Effector memory CD4-positive, alpha-beta T cell (primary cell): ENCODE data around the gene SH3BGR.

Source experiments
- DNase-seq, 3 donors: peaks; one replicate each; pipeline ENCODE4 v3.0.0-alpha.2; 2020
- H3K27ac ChIP-seq: 2 replicates; pipeline ENCODE4 v1.7.0; 2013; ENCODE audit warnings: mild to moderate bottlenecking, low read length, moderate library complexity; ENCODE audit not compliant: insufficient read depth, poor library complexity, severe bottlenecking
- H3K27me3 ChIP-seq: replicated peaks from 2 replicates; pipeline ENCODE4 v1.7.0; 2013; ENCODE audit warnings: mild to moderate bottlenecking, low read length; ENCODE audit not compliant: insufficient read depth, control insufficient read depth, poor library complexity, severe bottlenecking
- H3K36me3 ChIP-seq: 2 replicates; pipeline ENCODE4 v1.7.0; 2013; ENCODE audit warnings: mild to moderate bottlenecking, low read length, moderate library complexity; ENCODE audit not compliant: control insufficient read depth, insufficient read depth
- H3K4me1 ChIP-seq: 2 replicates; pipeline ENCODE4 v1.7.0; 2013; ENCODE audit warnings: low read length, mild to moderate bottlenecking; ENCODE audit not compliant: control insufficient read depth, insufficient read depth, poor library complexity, severe bottlenecking
- H3K4me3 ChIP-seq: 2 replicates; pipeline ENCODE4 v1.7.0; 2013; ENCODE audit warnings: low read length, low read depth, mild to moderate bottlenecking; ENCODE audit not compliant: insufficient read depth, poor library complexity, severe bottlenecking
- H3K9me3 ChIP-seq: 2 replicates; pipeline ENCODE4 v1.7.0; 2013; ENCODE audit warnings: mild to moderate bottlenecking, low read length, moderate library complexity; ENCODE audit not compliant: control insufficient read depth

Gene SH3BGR

GRCh38 chr21:39562791-39563770 lies 111.3 kb downstream of the SH3BGR start:
- H3K27ac ChIP-seq = no peak overlapping the region
- H3K4me1 ChIP-seq = no peaks in the 10 kb centered on the region
- no peak for DNase-seq
- H3K4me3 ChIP-seq = no peak overlapping the region
- H3K27me3 ChIP-seq = no peaks in the 10 kb centered on the region
- no peaks in the 10 kb centered on the region for H3K36me3 ChIP-seq
- H3K9me3 ChIP-seq = no peaks in the 10 kb centered on the region

- DNase-seq = no peak
- no peaks in the 10 kb centered on the region for H3K9me3 ChIP-seq
- no peak overlapping the region for H3K27ac ChIP-seq
- H3K4me1 ChIP-seq = no peaks in the 10 kb centered on the region
- H3K36me3 ChIP-seq = no peaks in the 10 kb centered on the region
- H3K27me3 ChIP-seq = no peaks in the 10 kb centered on the region
- no peak overlapping the region for H3K4me3 ChIP-seq
Observed at GRCh38 chr21:39564200-39564599, 112.4 kb downstream of the SH3BGR start.
